DOHH2 (cell line): ENCODE results near the gene THBD.

Source experiments
- CTCF ChIP-seq: fragments of 200-600 bp; sonication (generic); IDR thresholded peaks from one replicate; pipeline ENCODE4 v1.5.1; 2014; ENCODE audit warnings: antibody characterized with exemption, mild to moderate bottlenecking, low read depth, low read length; ENCODE audit not compliant: poor library complexity, severe bottlenecking
- EZH2phosphoT487 ChIP-seq: fragments of 200-600 bp; sonication (generic); IDR thresholded peaks from 2 replicates; pipeline ENCODE4 v1.6.1; 2017; ENCODE audit warnings: borderline replicate concordance, mild to moderate bottlenecking, antibody characterized with exemption, low read length, moderate library complexity, mixed read lengths

GRCh38 chr20:23007462-23007861, 42.0 kb downstream of the THBD start:
- TF ChIP-seq CTCF (no peak), EZH2phosphoT487 (no peak)
